GM21447 (cell line): Measurements from ENCODE around the gene ZNF341.
A peak's percentile ranks its signal among the peaks of the same experiment; 100 is the strongest.
"Not testable (repeated sequence)": the region's sequence is repeated elsewhere in the genome, so short reads cannot be mapped to it uniquely, and the experiment has no call there.

Experiments used
- ATAC-seq: cut with Tn5 transposase; IDR thresholded peaks from one replicate; pipeline ENCODE4 v1.9.1; 2021; ENCODE audit not compliant: unreplicated experiment

Gene ZNF341

DNA sequence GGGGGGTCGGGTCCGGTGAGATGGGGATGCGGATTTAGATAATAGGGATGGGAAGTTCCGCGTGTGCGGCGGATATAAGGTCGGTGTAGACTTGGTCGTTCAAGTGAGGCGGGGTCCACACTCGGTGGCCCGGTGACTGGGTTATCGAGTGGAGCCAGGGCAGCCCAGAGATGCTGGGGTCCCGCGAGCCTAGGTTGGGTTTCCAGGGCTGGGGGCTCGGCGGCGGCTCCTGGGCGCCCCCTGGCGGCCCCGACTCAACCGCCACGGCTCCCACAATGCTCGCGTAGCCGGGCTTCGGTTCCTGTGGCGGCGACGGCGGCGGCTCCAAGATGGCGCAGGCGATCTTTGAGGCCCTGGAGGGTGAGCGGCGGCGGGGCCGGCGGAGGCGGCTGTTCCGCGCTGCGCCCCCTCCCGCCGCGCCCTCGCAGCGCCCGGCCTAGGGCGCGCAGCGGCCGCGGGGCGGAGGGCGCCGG lies at the start of gene ZNF341:
Gene ZNF341 (plus strand): TSS at position 304 of the 473 bp plus-strand sequence. CDS start 26 bp downstream, at position 330.
- peak; percentile 60 for ATAC-seq

GRCh38 chr20:33684533-33685327 lies 47.1 kb upstream of the ZNF341 start:
- ATAC-seq, result no peak

- peak; percentile 52 for ATAC-seq
Observed at GRCh38 chr20:33685328-33686099, 46.3 kb upstream of the ZNF341 start.

GRCh38 chr20:33686100-33686983 lies 45.5 kb upstream of the ZNF341 start, which contains the start of gene E2F1:
Gene E2F1 (minus strand): TSS chr20:33686385. CDS start chr20:33686264, 121 bp downstream.
- ATAC-seq, result peak; percentile 63

DNA sequence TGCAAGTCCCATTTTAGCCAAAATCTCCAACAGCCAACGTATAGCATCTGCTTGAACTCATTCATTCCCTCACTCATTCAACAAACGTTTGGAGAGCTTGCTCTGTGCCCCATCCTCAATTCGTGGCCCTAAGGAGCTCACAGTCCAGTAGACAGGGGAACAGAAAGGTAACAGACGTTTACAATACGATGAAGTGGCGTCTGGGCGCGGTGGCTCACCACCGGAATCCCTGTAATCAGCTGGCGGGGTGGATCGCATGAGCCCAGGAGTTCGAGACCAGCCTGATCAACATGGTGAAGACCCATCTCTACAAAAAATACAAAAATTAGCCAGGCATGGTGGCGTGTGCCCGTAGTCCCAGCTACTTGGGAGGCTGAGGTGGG lies 44.8 kb upstream of the ZNF341 start:
- ATAC-seq, result no peak

DNA sequence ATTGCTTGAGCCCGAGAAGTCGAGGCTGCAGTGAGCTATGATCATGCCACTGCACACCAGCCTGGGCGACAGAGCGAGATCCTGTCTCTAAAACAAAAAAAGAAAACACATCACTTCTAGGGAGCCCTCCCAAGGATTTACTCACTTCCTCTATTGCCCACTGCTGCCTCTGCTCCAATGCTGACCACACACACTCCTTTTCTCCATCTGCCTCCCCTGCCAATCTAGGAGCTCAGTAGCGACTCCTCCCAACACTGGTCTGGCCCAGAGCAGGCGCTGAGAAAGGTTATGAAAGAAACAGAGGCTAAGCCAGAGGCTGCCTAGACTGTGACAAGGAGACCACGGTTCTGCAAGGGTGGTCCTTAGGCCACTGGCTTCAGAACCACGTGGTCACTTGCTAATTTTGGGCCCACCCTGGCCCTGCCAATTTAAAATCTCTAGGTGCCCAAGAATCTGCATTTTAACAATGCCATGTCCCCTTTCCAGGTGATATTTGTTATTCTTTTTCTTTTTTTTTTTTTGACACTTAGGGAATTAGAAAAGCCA lies 44.4 kb upstream of the ZNF341 start:
- ATAC-seq, result no peak

DNA sequence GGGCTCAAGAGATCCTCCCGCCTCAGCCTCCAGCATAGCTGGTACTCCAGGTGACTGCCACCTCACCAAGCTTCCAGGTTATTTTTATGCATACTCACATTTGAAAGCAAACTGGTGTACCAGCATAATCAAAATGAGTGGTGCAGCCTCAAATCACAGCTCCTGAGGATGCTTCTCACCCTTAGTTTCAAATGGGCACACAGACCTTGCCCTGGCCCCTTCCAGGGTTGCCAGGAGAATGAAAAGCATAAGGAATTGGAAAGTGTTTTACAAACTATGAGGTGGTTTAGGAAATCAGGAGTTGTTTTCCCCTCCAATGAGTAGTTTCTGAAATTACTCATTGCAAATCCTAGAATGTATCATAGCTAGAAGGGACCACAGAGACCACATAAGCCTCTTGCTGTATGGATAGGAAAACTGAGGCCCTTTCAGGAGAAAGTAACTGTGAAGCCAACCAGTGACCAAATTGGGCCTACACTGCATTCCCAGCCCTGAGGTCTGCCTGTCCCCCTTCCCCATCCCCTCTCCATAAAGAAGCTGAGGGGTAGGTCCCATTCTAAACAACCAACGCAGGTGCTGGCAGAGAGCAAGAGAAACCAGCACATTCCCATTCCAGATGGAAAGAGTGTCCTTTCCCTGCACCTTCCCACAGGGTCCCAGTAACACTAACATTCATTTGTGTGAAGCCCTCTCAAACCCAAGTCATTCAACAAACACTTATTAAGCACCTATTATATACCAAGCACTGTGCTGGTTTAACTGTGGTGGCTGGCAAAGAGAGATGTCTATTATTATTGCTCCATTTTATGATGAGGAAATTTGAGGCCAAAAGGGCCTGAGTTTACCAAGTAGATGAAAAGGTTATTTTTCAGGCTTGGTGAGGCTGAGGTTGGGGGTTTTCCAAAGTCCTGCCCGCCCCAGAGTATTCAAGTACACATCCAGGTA lies 43.5 kb upstream of the ZNF341 start:
- ATAC-seq, result no peak

DNA sequence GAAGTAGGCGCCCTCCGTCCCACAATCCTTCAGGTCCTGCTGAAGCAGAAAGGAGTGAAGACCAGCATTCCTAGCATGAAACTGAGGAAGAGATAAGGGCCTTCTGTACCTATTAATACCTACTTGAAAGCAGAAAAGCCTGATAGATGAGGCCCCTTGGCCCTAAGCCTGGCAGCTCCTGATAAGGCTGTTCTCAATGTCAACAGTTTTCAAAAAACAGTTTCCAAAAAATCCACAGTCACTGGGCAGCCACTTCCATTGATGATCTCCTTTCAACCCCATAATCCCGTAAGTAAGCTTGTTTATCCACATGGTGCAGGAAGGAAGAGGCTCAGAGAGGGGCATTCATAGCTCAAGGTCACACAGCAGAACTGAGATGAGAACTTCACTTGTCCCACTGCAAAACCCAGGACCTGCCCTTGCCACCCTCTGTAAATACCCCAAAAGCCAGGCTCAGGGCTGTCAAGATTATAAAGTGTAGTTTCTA lies 42.8 kb upstream of the ZNF341 start:
- ATAC-seq, result no peak

- no peak for ATAC-seq
Observed at GRCh38 chr20:33689493-33689892, 42.3 kb upstream of the ZNF341 start.

DNA sequence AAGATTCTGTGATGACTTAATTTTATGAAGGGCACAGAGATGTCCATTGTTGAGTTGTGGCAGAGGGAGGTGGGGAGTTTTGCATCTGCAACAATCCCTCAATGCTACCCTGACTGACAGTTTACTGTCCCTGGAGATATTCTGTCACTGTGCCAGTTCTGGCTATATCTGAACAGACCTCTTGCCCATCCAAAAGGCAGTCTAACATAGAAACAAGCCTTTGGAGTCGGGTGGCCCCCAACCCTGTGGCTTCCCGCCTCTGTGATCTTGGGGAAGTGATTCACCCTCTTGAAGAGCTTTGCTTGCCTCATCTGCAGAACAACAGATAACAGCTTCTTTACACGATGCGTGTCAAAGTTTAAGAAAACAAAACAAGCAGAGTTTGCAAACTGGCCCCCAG lies 41.8 kb upstream of the ZNF341 start:
- no peak for ATAC-seq

GRCh38 chr20:33693289-33693688 lies 38.5 kb upstream of the ZNF341 start:
- no peak for ATAC-seq

DNA sequence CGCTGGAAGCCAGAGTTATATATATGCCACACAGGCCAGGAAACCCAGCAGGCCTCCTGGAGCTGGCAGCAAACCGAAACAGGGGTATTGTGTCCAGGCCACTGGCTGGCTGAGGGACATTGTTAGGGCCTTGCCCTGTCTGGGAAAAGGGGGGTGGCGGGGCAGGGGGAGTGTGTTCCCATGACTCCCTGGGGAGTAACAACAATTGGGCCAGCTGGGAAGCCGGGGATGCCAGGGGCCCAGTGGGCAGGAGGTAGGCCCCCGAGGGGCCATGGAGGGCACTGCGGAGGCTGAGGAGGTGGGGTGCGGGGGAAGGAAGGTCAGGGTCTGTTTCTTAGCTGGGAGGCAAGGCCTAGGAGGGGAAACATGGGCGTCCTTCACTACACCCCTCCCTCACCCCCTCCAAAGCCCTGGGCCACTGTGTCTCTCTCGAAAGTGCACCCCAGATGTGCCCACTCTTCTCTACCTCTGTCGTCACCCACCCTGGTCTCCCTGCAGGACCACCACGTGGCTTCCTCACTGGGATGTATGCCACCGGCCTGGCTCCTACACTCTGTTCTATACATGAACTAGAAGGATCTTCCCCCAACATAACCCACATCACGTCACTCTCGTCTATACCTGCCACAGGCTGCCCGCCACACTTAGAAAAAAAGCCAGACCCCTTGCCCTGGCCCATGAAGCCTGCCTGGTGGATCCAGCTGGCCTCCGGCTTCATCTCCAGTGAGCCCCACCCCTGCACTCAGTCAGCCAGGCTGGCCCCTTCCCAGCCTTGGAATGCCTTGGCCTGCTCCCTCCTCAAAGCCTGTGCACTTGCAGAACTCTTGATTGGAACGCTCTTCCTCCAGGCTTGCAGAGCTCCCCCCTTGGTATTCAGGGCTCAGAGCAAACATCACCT lies 37.8 kb upstream of the ZNF341 start:
- ATAC-seq, result no peak

DNA sequence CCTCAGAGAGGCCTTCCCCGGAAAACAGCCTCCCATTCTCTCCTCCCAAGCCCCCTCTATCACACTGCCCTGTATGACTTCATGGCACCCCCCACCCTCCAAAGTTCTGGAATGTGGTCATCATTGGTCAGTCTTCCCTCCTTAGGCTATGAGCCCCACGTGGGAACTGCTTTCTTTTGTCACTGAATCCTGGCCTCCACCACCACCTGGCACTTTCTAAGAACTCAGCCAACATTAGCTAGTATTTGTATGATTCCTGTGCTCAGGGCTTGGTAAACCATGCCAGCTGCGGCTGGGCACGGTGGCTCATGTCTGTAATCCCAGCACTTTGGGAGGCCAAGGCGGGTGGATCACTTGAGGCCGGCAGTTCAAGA lies 37.2 kb upstream of the ZNF341 start:
- no peak for ATAC-seq

- ATAC-seq, result no peak
Observed at GRCh38 chr20:33696448-33696847, 35.3 kb upstream of the ZNF341 start.

DNA sequence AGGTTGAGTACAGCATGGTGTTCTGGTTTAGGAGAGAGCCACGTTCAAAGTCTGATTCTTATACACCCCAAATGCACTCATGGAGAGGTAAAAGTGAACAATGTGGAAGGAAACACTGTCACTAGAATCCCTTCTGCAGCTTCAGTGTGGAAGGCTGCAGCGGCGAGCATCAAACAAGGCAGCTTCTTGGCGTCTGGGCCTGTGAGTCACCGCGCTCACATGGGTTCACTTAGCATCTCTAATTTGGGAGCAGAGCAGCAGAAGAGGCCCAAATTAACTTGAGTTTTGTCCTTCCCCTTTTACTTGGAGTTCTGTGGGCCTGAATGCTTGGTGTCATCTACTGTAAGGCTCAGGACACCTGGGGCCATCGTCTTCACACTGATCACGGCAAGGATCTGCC lies 34.7 kb upstream of the ZNF341 start:
- ATAC-seq, result no peak

GRCh38 chr20:33698966-33699365 lies 32.8 kb upstream of the ZNF341 start:
- ATAC-seq, result not testable (repeated sequence)

GRCh38 chr20:33700696-33701441 lies 30.9 kb upstream of the ZNF341 start:
- ATAC-seq, result not testable (repeated sequence)
